Measurements from ENCODE around the gene SND1.

The SND1 gene

DNA sequence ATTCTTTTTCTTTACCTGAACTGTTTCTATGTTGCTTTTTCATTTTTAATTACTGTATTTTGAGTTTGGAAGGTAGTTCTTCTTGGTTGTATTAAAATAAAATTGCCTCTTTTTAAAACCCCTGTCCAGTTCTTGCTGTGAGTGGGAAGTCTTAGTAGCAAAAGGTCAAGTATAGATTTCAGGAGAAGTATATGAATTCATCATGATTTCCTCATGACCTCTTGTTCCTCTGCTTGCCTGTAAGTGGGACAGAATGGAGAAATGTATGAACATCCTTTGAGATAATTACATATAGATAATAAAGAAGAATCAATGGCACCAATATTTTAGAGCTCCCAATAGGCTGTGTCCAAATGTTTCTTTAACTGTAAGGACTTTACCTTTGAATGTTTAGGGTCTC is 253.0 kb downstream of the SND1 start:
- H3K9me3 ChIP-seq (ENCODE audit: control insufficient read depth, low read length) = no peaks in the 10 kb centered on the region
- H3K36me3 ChIP-seq (ENCODE audit: control insufficient read depth, insufficient read depth, low read length) = no peaks in the 10 kb centered on the region
- no peak overlapping the region for H3K4me3 ChIP-seq (ENCODE audit: low read length)
- no peak overlapping the region for H3K9ac ChIP-seq (ENCODE audit: low read length)
- H3K27me3 ChIP-seq (ENCODE audit: control insufficient read depth, insufficient read depth, low read length) = no peaks in the 10 kb centered on the region
- peaks cover 44% of the 10 kb centered on the region for H3K4me1 ChIP-seq (ENCODE audit: control insufficient read depth, insufficient read depth, low read length)

DNA sequence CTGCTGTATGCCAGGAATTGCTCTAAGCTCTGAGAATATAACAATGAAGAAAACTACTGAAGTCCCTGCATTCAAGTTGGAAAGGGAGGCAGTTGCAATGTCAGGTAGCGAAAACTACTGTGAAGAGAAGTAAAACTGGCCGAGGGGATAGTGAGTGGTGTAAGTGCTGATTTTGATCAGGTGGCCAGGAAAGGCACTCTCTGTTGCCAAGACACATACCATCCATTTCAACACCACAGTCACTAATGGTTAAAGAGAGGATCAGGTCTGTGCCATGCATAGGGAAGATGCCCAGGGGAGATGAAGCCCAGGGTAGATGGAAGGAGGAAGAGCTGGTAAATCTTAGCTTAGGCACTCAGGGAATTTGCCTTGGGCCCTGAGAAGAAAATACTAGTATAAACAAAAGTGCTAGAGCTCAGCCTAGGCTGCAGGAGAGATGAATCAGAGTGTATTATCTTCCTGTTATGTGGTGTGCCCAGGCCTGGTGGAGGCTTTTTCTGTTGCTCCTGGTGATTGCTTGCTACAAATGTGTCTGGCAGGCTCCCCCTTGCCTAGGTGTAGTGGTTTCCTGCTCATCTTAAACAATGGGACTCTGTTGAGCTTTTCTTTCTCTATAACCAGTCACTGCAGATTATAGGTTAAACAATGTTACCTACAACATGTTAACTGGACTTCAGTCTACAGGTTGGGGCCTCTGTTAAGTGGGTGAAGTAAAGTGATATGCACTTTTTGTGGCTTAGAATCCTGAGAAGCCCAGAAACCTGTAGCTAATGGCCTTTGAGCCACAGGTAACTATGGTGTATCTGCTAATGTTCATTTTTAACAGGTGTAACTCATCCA is 253.7 kb downstream of the SND1 start:
- no peaks in the 10 kb centered on the region for H3K9me3 ChIP-seq (ENCODE audit: control insufficient read depth, low read length)

DNA sequence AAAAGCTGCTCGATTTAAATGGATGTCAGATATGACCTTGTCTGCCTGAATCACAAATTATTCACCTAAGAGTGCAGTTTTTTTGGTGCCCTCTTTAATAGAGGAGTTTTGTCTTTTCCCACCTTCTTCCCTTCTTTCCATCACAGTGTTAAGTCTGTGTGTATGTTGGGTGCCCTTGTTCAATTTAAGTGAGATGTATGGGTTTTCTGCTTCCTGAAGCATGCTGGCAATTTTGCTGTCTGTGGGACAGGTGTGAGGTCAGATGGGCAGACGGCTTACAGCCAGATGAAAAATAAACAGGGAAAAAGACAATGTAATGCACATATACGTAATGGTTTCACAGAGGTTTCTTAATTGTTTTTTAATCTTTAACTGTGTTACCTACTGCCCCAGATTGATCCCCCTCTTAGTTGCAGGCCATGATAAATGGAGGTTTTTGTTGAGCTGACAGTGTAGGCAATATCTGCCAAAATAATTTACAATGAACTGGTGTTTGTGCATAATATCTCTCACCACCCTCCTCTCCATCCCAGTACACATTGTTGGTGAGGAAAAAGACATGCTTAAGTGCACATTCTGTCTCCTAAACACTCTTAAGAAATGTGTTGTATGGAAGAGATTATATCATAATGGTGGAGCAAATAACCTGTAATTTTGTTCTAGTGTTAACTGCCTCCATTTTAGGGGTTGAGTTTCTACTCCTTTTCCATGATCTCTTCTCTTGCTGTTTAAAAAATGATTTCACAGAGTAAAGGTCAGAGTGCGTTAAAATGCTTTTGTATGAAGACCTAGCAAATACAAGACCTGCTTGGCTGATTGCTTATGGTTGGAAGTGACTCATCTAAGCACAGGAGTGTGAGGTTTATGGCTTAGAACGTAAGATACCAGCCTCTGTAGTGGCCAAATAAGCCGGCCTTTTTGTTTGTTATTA is 255.4 kb downstream of the SND1 start:
- no peak overlapping the region for H3K4me3 ChIP-seq (ENCODE audit: low read length)
- peaks cover 23% of the 10 kb centered on the region for H3K4me1 ChIP-seq (ENCODE audit: control insufficient read depth, insufficient read depth, low read length)
- no peaks in the 10 kb centered on the region for H3K27me3 ChIP-seq (ENCODE audit: control insufficient read depth, insufficient read depth, low read length)
- no peaks in the 10 kb centered on the region for H3K36me3 ChIP-seq (ENCODE audit: control insufficient read depth, insufficient read depth, low read length)
- H3K9me3 ChIP-seq (ENCODE audit: control insufficient read depth, low read length) = no peaks in the 10 kb centered on the region
- no peak overlapping the region for H3K9ac ChIP-seq (ENCODE audit: low read length)

More for the DNA sequence above, 253.7 kb downstream of the SND1 start:
- no peak overlapping the region for H3K9ac ChIP-seq (ENCODE audit: low read length)
- no peaks in the 10 kb centered on the region for H3K27me3 ChIP-seq (ENCODE audit: control insufficient read depth, insufficient read depth, low read length)
- H3K36me3 ChIP-seq (ENCODE audit: control insufficient read depth, insufficient read depth, low read length) = no peaks in the 10 kb centered on the region
- H3K4me3 ChIP-seq (ENCODE audit: low read length) = no peak overlapping the region
- H3K4me1 ChIP-seq (ENCODE audit: control insufficient read depth, insufficient read depth, low read length) = peaks cover 39% of the 10 kb centered on the region

DNA sequence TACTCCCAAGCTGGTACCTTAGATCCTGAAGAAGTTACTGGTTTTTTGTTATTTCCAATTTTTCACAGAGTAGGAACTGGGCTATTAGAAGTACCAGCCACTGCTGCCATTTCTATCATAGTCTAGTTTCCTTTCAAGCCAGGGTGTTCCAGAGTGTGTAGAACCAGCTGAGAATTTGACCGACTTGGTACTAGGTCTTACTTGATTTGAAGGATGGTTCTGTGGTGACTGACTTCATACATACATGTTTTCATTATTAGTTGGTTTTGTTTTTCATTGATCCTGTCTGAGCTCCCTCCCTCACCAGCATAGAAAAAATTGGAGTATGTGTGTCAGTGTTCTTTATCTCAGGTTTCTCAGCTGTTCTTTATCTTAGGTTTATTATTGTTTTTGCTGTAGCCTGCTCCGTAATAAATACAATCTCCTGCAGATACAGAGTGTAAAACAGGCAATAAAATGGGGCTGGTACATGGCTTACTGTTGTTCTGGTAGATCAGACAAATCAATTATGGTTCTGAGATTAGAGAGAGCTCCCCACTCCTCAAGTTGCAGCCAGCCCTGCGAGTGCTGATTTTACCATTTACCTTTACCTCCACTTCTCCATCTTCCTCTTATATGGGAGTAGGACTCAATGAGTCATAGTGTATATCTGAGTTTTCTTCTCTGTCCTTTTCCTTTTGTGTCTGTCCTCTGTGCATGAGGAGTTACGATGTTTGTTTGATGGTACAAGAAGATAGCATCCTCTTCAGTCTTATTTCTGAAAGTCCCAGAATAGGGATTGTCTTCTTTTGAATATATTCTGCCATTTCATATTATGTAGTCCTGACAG is 256.6 kb downstream of the SND1 start:
- Histone ChIP-seq H3K4me3 (ENCODE audit: low read length) (no peak overlapping the region), H3K4me1 (ENCODE audit: control insufficient read depth, insufficient read depth, low read length) (peaks cover 23% of the 10 kb centered on the region), H3K36me3 (ENCODE audit: control insufficient read depth, insufficient read depth, low read length) (no peaks in the 10 kb centered on the region), H3K27me3 (ENCODE audit: control insufficient read depth, insufficient read depth, low read length) (no peaks in the 10 kb centered on the region), H3K9me3 (ENCODE audit: control insufficient read depth, low read length) (no peaks in the 10 kb centered on the region), H3K9ac (ENCODE audit: low read length) (no peak overlapping the region)

DNA sequence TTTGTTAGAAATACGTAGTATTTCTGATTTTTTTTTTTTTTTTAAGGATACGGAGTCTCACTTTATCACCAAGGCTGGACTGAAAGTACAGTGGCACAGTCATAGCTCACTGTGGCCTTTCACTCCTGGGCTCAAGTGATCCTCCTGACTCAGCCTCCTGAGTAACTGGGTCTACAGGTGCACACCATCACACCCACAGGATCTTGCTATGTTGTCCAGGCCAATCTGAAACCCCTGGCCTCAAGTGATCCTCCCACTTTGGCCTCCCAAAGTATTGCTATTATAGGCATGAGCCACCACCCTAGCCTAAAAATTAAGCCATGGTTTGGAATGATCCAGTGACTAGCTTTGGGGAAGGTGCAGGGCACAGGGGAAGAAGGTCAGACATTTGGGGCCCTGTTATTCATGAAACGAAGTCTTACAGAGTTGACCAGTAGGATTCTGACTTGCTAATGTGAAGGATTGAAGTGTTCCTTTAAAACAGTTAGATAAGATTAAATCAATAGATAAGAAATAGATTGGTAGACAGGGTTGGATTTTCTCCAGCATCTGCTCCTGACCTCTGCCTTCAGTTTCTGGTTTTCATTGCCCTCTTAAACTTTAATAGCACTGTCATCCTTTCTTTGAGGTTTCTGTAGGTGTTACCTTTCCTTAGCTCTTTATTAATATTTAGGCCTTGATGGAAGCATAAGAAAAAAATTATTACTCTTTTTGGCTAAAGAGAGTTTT is 257.6 kb downstream of the SND1 start:
- Histone ChIP-seq H3K27me3 (ENCODE audit: control insufficient read depth, insufficient read depth, low read length) (no peaks in the 10 kb centered on the region), H3K4me3 (ENCODE audit: low read length) (no peak overlapping the region), H3K9ac (ENCODE audit: low read length) (no peak overlapping the region), H3K4me1 (ENCODE audit: control insufficient read depth, insufficient read depth, low read length) (peaks cover 23% of the 10 kb centered on the region), H3K9me3 (ENCODE audit: control insufficient read depth, low read length) (no peaks in the 10 kb centered on the region), H3K36me3 (ENCODE audit: control insufficient read depth, insufficient read depth, low read length) (no peaks in the 10 kb centered on the region)

DNA sequence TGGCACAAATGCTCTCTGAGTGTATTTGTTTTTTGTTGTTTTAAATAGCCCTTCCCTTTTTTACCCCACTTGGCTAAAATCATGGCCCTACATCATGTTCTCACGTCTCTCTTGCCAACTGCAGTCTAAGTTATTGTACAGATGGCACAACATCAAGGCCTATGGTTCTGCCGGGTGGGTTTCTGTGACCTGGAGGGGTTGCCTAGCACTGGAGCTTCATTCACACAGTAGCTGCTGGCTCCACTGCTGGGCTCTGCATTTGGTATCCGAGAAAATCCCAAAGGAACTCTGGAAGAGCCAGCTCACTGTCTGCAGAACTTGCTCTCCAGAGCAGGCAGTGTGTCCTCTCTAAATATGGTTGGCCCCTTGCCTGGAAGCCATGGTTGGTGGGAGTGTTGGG is 258.7 kb downstream of the SND1 start:
- Histone ChIP-seq H3K9me3 (ENCODE audit: control insufficient read depth, low read length) (no peaks in the 10 kb centered on the region), H3K4me1 (ENCODE audit: control insufficient read depth, insufficient read depth, low read length) (peaks cover 20% of the 10 kb centered on the region), H3K4me3 (ENCODE audit: low read length) (no peak overlapping the region), H3K27me3 (ENCODE audit: control insufficient read depth, insufficient read depth, low read length) (no peaks in the 10 kb centered on the region), H3K9ac (ENCODE audit: low read length) (no peak overlapping the region), H3K36me3 (ENCODE audit: control insufficient read depth, insufficient read depth, low read length) (no peaks in the 10 kb centered on the region)

DNA sequence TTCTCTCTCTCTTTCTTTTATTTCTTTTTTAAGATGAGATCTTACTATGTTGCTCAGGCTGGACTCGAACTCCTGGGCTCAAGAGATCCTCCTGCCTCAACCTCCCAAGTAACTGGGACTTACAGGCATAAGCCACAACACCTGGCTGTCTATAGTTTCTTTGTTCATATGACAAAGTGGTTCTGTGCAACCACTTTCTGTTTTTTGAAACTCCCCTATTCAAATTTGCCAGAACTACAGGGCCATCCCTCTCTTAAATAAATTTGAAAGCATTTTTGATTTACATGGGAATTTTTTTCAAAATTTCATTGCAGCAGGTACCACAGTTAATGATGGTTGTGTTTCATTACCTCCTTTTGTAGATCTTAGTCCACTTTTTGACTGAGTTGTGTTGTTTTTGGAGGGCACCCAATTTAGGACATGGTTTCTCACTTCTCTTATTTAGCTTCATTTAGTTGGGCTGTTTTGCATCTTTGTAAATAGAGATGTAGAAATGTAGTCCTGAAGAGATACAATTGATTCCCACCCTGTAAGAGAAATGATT is 260.0 kb downstream of the SND1 start:
- H3K27me3 ChIP-seq (ENCODE audit: control insufficient read depth, insufficient read depth, low read length) = no peaks in the 10 kb centered on the region
- H3K4me1 ChIP-seq (ENCODE audit: control insufficient read depth, insufficient read depth, low read length) = peaks cover 20% of the 10 kb centered on the region
- no peaks in the 10 kb centered on the region for H3K36me3 ChIP-seq (ENCODE audit: control insufficient read depth, insufficient read depth, low read length)
- no peaks in the 10 kb centered on the region for H3K9me3 ChIP-seq (ENCODE audit: control insufficient read depth, low read length)
- H3K9ac ChIP-seq (ENCODE audit: low read length) = no peak overlapping the region
- no peak overlapping the region for H3K4me3 ChIP-seq (ENCODE audit: low read length)

DNA sequence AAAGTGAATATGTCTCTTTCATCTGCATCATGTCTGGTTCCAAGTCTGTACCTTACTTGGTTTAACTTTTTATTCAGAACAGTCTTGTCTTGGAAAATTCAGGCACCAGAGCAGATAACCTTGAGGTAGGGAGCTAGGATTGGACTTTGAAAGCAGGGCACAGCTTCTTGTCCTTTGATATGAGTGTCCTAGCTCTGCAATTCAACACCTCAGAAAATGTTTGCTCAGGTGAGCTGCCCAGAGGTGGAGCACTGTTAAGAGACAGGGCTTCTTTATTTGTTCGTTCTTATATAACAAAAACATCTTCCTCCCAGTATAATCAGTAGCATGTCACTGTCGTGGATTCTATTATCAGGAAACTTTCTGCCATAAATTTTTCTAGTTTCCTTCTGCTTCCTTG is 260.9 kb downstream of the SND1 start:
- Histone ChIP-seq H3K9me3 (ENCODE audit: control insufficient read depth, low read length) (no peaks in the 10 kb centered on the region), H3K4me1 (ENCODE audit: control insufficient read depth, insufficient read depth, low read length) (peaks cover 11% of the 10 kb centered on the region), H3K9ac (ENCODE audit: low read length) (no peak overlapping the region), H3K36me3 (ENCODE audit: control insufficient read depth, insufficient read depth, low read length) (no peaks in the 10 kb centered on the region), H3K27me3 (ENCODE audit: control insufficient read depth, insufficient read depth, low read length) (no peaks in the 10 kb centered on the region), H3K4me3 (ENCODE audit: low read length) (no peak overlapping the region)

DNA sequence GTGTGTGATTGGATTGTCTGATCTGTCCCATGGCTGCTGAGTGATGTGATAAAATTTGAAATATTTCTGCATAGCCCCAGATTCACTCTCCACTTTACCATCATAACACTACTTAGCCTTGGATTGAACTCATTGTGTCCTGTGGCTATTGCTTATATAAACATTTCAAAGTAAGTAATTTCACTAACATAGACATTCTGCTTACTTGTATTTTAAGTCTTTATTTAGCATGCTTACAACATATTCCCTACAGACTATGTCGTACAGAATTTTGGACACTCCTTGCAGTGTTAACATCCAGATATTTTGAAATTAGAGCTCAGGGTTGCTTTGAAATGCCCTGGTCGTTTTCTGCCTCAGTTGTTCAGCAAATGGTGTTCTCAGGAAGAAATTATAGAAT is 261.7 kb downstream of the SND1 start:
- H3K4me3 ChIP-seq (ENCODE audit: low read length) = no peak overlapping the region
- H3K9ac ChIP-seq (ENCODE audit: low read length) = no peak overlapping the region
- H3K9me3 ChIP-seq (ENCODE audit: control insufficient read depth, low read length) = no peaks in the 10 kb centered on the region
- no peaks in the 10 kb centered on the region for H3K27me3 ChIP-seq (ENCODE audit: control insufficient read depth, insufficient read depth, low read length)
- peaks cover 9% of the 10 kb centered on the region for H3K4me1 ChIP-seq (ENCODE audit: control insufficient read depth, insufficient read depth, low read length)
- H3K36me3 ChIP-seq (ENCODE audit: control insufficient read depth, insufficient read depth, low read length) = no peaks in the 10 kb centered on the region

DNA sequence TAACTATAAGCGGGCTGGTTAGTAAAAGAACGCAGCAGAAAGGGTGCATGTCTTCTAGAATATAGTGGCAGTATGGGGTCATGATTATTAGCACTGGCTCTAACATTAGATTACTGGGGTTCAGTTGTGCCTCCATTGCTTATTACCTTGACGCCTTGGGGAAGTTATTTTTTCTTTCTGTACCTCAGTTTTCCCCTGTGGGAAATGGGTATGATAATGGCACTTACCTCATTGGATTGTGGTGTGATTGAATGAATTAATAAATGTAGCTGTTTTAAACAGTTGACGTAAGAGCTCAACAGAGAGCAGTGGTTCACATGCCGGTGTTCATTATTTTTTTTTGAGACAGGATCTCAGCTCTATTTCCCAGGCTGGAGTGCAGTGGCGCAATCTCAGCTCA is 262.7 kb downstream of the SND1 start:
- H3K4me3 ChIP-seq (ENCODE audit: low read length) = no peak overlapping the region
- H3K36me3 ChIP-seq (ENCODE audit: control insufficient read depth, insufficient read depth, low read length) = no peaks in the 10 kb centered on the region
- no peaks in the 10 kb centered on the region for H3K9me3 ChIP-seq (ENCODE audit: control insufficient read depth, low read length)
- no peaks in the 10 kb centered on the region for H3K27me3 ChIP-seq (ENCODE audit: control insufficient read depth, insufficient read depth, low read length)
- no peak overlapping the region for H3K9ac ChIP-seq (ENCODE audit: low read length)
- peaks cover 5% of the 10 kb centered on the region for H3K4me1 ChIP-seq (ENCODE audit: control insufficient read depth, insufficient read depth, low read length)

DNA sequence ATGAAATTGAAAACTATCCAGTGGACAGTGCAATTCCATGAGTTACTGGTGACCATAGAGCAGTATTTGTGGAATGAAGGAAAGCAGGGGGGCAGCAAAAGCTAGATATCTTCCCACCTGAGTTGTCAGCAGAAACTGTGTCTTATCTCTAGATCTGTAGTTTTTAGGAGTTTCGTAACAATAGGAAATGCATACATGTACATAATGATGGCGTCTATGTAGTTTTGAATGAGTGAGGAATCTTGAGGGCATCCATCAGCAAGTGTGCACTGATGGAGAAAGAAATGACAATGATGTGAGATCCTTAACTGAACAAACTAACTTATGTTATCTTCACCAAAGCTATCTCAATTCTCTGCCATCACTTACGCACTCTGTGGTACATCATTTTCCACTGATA is 264.7 kb downstream of the SND1 start:
- H3K4me3 ChIP-seq (ENCODE audit: low read length) = no peak overlapping the region
- H3K27me3 ChIP-seq (ENCODE audit: control insufficient read depth, insufficient read depth, low read length) = no peaks in the 10 kb centered on the region
- peaks cover 4% of the 10 kb centered on the region for H3K4me1 ChIP-seq (ENCODE audit: control insufficient read depth, insufficient read depth, low read length)
- no peak overlapping the region for H3K9ac ChIP-seq (ENCODE audit: low read length)
- no peaks in the 10 kb centered on the region for H3K36me3 ChIP-seq (ENCODE audit: control insufficient read depth, insufficient read depth, low read length)
- H3K9me3 ChIP-seq (ENCODE audit: control insufficient read depth, low read length) = no peaks in the 10 kb centered on the region
